HepG2 (cell line): Measurements from ENCODE around the gene SIGLEC10. TPM values are rescaled to one million over a fixed set of nuclear protein-coding genes. Genes with fewer than 3 reads are reported as not detected.
A peak's percentile ranks its signal among the peaks of the same experiment; 100 is the strongest.

Source experiments
- ESRRA ChIP-seq: sonication (generic); formaldehyde crosslinking; IDR thresholded peaks from 2 replicates; pipeline ENCODE4 v1.5.1; 2020; ENCODE audit warnings: mild to moderate bottlenecking, low read depth, missing genetic modification reagents
- KAT7 ChIP-seq: IDR thresholded peaks from 2 replicates; pipeline ENCODE4 v1.6.1; 2018; ENCODE audit warnings: borderline replicate concordance, missing compliant biosample characterization
- MEIS2 ChIP-seq: sonication (generic); formaldehyde crosslinking; IDR thresholded peaks from 2 replicates; pipeline ENCODE4 v1.9.0; 2021; ENCODE audit warnings: mild to moderate bottlenecking, missing genetic modification reagents
- MXI1 ChIP-seq: IDR thresholded peaks from 3 replicates; pipeline ENCODE4 v1.6.1; 2012; ENCODE audit warnings: low read depth, low read length, inconsistent platforms, borderline replicate concordance
- NR2F2 ChIP-seq: IDR thresholded peaks from 2 replicates; pipeline ENCODE4 v1.6.1; 2012; ENCODE audit warnings: low read depth, inconsistent platforms, borderline replicate concordance
- REPIN1 ChIP-seq: sonication (generic); formaldehyde crosslinking; IDR thresholded peaks from 2 replicates; pipeline ENCODE4 v1.8.0; 2022; ENCODE audit warnings: missing genetic modification reagents, low read depth, mild to moderate bottlenecking, borderline replicate concordance
- SNAI1 ChIP-seq: sonication (generic); formaldehyde crosslinking; IDR thresholded peaks from 2 replicates; pipeline ENCODE4 v1.5.0; 2020; ENCODE audit warnings: mild to moderate bottlenecking, missing genetic modification reagents, borderline replicate concordance
- SPEN ChIP-seq: sonication (generic); formaldehyde crosslinking; IDR thresholded peaks from 2 replicates; pipeline ENCODE4 v1.5.1; 2020; ENCODE audit warnings: low read depth, mild to moderate bottlenecking, missing genetic modification reagents
- SSRP1 ChIP-seq: IDR thresholded peaks from 2 replicates; pipeline ENCODE4 v1.6.1; 2016; ENCODE audit warnings: control low read depth
- ZNF549 ChIP-seq: sonication (generic); formaldehyde crosslinking; IDR thresholded peaks from 2 replicates; pipeline ENCODE4 v1.5.0; 2020; ENCODE audit warnings: missing genetic modification reagents
- ZNF83 ChIP-seq: sonication (generic); formaldehyde crosslinking; IDR thresholded peaks from 2 replicates; pipeline ENCODE4 v1.4.0; 2020; ENCODE audit warnings: missing genetic modification reagents, mild to moderate bottlenecking, borderline replicate concordance
- ZSCAN21 ChIP-seq: sonication (generic); formaldehyde crosslinking; IDR thresholded peaks from 2 replicates; pipeline ENCODE4 v1.8.0; 2022; ENCODE audit warnings: mild to moderate bottlenecking, missing genetic modification reagents, moderate library complexity, borderline replicate concordance
- polyA plus RNA-seq, 8 experiments: library from polyadenylated mRNA; depleted of rRNA in 3 of 8; stranded (reverse) in 7 of 8; unstranded in 1 of 8; fragments of >200 nt; fragmentation: Illumina TruSeq in 4 of 8; extraction: Trizol in 4 of 8; gene quantifications; 2 replicates each; pipeline versions ENCODE4 v1.2.1 to v1.2.3, GENCODE V29; 2011 to 2016; ENCODE audit warnings: low read depth in 4 of 8, missing spikeins in 1 of 8, mixed read lengths in 1 of 8; ENCODE audit not compliant: insufficient read depth in 1 of 8
- total RNA-seq, 5 experiments: library from RNA; depleted of rRNA; stranded (reverse); fragments of >200 nt; fragmentation: Illumina TruSeq; extraction: Trizol; gene quantifications; 2 replicates each; pipeline ENCODE4 v1.2.3, GENCODE V29; 2016; ENCODE audit warnings: low read depth in 1 of 5
- TF ChIP-seq, protein P1 (sequence below): sonication (generic); formaldehyde crosslinking; conservative IDR thresholded peaks from 2 replicates; pipeline ENCODE4 v1.4.0; 2020; ENCODE audit warnings: missing genetic modification reagents
- TF ChIP-seq, protein P2 (sequence below): sonication (generic); formaldehyde crosslinking; IDR thresholded peaks from 2 replicates; pipeline ENCODE4 v1.4.0; 2020; ENCODE audit warnings: missing genetic modification reagents
- TF ChIP-seq, protein P3 (sequence below): sonication (generic); formaldehyde crosslinking; IDR thresholded peaks from 2 replicates; pipeline ENCODE4 v1.4.0; 2020; ENCODE audit warnings: low read depth, missing genetic modification reagents
- TF ChIP-seq, protein P4 (sequence below): sonication (generic); IDR thresholded peaks from 2 replicates; pipeline ENCODE4 v1.6.1; 2016; ENCODE audit warnings: low read depth, borderline replicate concordance
- TF ChIP-seq, protein P5 (sequence below): sonication (generic); formaldehyde crosslinking; IDR thresholded peaks from 2 replicates; pipeline ENCODE4 v1.5.0; 2020; ENCODE audit warnings: missing genetic modification reagents

SIGLEC10 gene
- total and polyA plus RNA-seq, 2 of the 13 experiments (the other 11 are each of a cell fraction or from before 2014, with no cell fraction given) = not detected

DNA sequence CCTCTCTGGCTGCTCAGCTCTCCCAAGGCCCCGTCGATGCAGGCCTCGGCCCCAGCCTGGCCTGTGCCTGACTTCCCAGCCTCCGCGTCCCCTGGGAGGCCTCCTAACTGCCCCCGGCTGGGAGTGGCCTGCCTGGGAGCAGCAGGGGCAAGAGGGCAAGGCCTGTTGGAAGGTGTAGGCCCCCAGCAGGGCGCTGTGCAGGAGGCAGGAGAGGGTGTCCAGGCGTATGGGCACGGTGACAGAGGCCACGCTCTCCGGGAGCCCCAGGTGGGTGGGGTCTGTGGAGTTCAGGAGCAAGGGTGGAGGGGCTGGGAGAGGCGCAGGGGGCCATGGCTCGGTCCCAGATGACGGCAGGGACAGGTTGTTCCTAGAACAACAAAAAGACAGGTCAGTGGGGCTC is 28.3 kb downstream of the SIGLEC10 start (continued):
- TF ChIP-seq, protein P1, sequence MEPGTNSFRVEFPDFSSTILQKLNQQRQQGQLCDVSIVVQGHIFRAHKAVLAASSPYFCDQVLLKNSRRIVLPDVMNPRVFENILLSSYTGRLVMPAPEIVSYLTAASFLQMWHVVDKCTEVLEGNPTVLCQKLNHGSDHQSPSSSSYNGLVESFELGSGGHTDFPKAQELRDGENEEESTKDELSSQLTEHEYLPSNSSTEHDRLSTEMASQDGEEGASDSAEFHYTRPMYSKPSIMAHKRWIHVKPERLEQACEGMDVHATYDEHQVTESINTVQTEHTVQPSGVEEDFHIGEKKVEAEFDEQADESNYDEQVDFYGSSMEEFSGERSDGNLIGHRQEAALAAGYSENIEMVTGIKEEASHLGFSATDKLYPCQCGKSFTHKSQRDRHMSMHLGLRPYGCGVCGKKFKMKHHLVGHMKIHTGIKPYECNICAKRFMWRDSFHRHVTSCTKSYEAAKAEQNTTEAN (CRISPR knock-in tag) = no peak
- no peak for TF ChIP-seq SNAI1 (CRISPR knock-in tag)
- no peak for TF ChIP-seq SSRP1 (CRISPR knock-in tag)
- no peak for TF ChIP-seq ZNF549 (CRISPR knock-in tag)
- TF ChIP-seq, protein P2, sequence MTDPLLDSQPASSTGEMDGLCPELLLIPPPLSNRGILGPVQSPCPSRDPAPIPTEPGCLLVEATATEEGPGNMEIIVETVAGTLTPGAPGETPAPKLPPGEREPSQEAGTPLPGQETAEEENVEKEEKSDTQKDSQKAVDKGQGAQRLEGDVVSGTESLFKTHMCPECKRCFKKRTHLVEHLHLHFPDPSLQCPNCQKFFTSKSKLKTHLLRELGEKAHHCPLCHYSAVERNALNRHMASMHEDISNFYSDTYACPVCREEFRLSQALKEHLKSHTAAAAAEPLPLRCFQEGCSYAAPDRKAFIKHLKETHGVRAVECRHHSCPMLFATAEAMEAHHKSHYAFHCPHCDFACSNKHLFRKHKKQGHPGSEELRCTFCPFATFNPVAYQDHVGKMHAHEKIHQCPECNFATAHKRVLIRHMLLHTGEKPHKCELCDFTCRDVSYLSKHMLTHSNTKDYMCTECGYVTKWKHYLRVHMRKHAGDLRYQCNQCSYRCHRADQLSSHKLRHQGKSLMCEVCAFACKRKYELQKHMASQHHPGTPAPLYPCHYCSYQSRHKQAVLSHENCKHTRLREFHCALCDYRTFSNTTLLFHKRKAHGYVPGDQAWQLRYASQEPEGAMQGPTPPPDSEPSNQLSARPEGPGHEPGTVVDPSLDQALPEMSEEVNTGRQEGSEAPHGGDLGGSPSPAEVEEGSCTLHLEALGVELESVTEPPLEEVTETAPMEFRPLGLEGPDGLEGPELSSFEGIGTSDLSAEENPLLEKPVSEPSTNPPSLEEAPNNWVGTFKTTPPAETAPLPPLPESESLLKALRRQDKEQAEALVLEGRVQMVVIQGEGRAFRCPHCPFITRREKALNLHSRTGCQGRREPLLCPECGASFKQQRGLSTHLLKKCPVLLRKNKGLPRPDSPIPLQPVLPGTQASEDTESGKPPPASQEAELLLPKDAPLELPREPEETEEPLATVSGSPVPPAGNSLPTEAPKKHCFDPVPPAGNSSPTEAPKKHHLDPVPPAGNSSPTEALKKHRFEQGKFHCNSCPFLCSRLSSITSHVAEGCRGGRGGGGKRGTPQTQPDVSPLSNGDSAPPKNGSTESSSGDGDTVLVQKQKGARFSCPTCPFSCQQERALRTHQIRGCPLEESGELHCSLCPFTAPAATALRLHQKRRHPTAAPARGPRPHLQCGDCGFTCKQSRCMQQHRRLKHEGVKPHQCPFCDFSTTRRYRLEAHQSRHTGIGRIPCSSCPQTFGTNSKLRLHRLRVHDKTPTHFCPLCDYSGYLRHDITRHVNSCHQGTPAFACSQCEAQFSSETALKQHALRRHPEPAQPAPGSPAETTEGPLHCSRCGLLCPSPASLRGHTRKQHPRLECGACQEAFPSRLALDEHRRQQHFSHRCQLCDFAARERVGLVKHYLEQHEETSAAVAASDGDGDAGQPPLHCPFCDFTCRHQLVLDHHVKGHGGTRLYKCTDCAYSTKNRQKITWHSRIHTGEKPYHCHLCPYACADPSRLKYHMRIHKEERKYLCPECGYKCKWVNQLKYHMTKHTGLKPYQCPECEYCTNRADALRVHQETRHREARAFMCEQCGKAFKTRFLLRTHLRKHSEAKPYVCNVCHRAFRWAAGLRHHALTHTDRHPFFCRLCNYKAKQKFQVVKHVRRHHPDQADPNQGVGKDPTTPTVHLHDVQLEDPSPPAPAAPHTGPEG (CRISPR knock-in tag) = no peak
- peak; percentile 78; the same call in 1 of the 2 replicates for TF ChIP-seq SPEN (CRISPR knock-in tag)
- TF ChIP-seq KAT7 (CRISPR knock-in tag) = no peak
- TF ChIP-seq REPIN1 = no peak
- TF ChIP-seq, protein P3, sequence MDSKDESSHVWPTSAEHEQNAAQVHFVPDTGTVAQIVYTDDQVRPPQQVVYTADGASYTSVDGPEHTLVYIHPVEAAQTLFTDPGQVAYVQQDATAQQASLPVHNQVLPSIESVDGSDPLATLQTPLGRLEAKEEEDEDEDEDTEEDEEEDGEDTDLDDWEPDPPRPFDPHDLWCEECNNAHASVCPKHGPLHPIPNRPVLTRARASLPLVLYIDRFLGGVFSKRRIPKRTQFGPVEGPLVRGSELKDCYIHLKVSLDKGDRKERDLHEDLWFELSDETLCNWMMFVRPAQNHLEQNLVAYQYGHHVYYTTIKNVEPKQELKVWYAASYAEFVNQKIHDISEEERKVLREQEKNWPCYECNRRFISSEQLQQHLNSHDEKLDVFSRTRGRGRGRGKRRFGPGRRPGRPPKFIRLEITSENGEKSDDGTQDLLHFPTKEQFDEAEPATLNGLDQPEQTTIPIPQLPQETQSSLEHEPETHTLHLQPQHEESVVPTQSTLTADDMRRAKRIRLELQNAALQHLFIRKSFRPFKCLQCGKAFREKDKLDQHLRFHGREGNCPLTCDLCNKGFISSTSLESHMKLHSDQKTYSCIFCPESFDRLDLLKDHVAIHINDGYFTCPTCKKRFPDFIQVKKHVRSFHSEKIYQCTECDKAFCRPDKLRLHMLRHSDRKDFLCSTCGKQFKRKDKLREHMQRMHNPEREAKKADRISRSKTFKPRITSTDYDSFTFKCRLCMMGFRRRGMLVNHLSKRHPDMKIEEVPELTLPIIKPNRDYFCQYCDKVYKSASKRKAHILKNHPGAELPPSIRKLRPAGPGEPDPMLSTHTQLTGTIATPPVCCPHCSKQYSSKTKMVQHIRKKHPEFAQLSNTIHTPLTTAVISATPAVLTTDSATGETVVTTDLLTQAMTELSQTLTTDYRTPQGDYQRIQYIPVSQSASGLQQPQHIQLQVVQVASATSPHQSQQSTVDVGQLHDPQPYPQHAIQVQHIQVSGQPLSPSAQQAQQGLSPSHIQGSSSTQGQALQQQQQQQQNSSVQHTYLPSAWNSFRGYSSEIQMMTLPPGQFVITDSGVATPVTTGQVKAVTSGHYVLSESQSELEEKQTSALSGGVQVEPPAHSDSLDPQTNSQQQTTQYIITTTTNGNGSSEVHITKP = no peak
- TF ChIP-seq ESRRA (CRISPR knock-in tag) = no peak
- no peak for TF ChIP-seq NR2F2
- TF ChIP-seq, protein P4, sequence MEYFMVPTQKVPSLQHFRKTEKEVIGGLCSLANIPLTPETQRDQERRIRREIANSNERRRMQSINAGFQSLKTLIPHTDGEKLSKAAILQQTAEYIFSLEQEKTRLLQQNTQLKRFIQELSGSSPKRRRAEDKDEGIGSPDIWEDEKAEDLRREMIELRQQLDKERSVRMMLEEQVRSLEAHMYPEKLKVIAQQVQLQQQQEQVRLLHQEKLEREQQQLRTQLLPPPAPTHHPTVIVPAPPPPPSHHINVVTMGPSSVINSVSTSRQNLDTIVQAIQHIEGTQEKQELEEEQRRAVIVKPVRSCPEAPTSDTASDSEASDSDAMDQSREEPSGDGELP = peak; percentile 36; the same call in 1 of the 2 replicates
- TF ChIP-seq ZNF83 (CRISPR knock-in tag) = 0 out of 2 replicates have a peak, but pooled peaks have one; percentile 31
- TF ChIP-seq, protein P5, sequence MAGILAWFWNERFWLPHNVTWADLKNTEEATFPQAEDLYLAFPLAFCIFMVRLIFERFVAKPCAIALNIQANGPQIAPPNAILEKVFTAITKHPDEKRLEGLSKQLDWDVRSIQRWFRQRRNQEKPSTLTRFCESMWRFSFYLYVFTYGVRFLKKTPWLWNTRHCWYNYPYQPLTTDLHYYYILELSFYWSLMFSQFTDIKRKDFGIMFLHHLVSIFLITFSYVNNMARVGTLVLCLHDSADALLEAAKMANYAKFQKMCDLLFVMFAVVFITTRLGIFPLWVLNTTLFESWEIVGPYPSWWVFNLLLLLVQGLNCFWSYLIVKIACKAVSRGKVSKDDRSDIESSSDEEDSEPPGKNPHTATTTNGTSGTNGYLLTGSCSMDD = no peak
- peak; percentile 47; the same call in 1 of the 2 replicates for TF ChIP-seq ZSCAN21 (CRISPR knock-in tag)
- no peak for TF ChIP-seq MEIS2 (CRISPR knock-in tag)
- 0 out of 3 replicates have a peak, but pooled peaks have one; percentile 24 for TF ChIP-seq MXI1
